Small intestine (tissue), 7 donors: Measurements from ENCODE around the gene METTL26. TPM values are rescaled to one million over a fixed set of nuclear protein-coding genes. Genes with fewer than 3 reads are reported as not detected.

ENCODE experiments used
- DNase-seq, 2 donors: peaks; one replicate each; pipeline versions ENCODE4 v3.0.0 to v3.0.0-alpha.2; 2013
- FAIRE-seq: peaks from 2 replicates; lab custom pipeline; 2012; peaks lifted over from hg19 to GRCh38; lab: Jason Lieb, UNC
- H3K27ac ChIP-seq, 3 donors: one replicate each; pipeline ENCODE4 v1.5.1; 2013; ENCODE audit warnings: low read length in 2 of 3, mild to moderate bottlenecking in 2 of 3, control low read depth in 1 of 3, inconsistent platforms in 1 of 3, low read depth in 1 of 3, moderate library complexity in 1 of 3
- H3K27me3 ChIP-seq, 3 donors: one replicate each; pipeline ENCODE4 v1.6.1; 2013; ENCODE audit warnings: low read length in 3 of 3, inconsistent platforms in 1 of 3; ENCODE audit not compliant: control insufficient read depth in 3 of 3, insufficient read depth in 3 of 3
- H3K36me3 ChIP-seq, 3 donors: one replicate each; pipeline ENCODE4 v1.6.1; 2013; ENCODE audit warnings: low read length in 3 of 3, inconsistent platforms in 1 of 3, low read depth in 1 of 3, mild to moderate bottlenecking in 1 of 3, moderate library complexity in 1 of 3; ENCODE audit not compliant: control insufficient read depth in 3 of 3, insufficient read depth in 2 of 3
- H3K4me1 ChIP-seq, 3 donors: one replicate each; pipeline ENCODE4 v1.6.1; 2013; ENCODE audit warnings: low read length in 2 of 3, inconsistent platforms in 1 of 3, low read depth in 1 of 3, mild to moderate bottlenecking in 1 of 3, moderate library complexity in 1 of 3; ENCODE audit not compliant: control insufficient read depth in 3 of 3, insufficient read depth in 2 of 3
- H3K4me3 ChIP-seq, 3 donors: one replicate each; pipeline ENCODE4 v1.5.1; 2013; ENCODE audit warnings: low read length in 3 of 3, control low read depth in 1 of 3, inconsistent platforms in 1 of 3, low read depth in 1 of 3, mild to moderate bottlenecking in 1 of 3, moderate library complexity in 1 of 3
- H3K9me3 ChIP-seq, 2 donors: one replicate each; pipeline ENCODE4 v1.6.1; 2013; ENCODE audit warnings: low read depth in 1 of 2, low read length in 1 of 2; ENCODE audit not compliant: control insufficient read depth in 2 of 2, insufficient read depth in 1 of 2
- WGBS, 3 donors: extraction: QIAGEN DNeasy Blood & Tissue Kit; methylation state at CpG; one replicate each; pipeline ENCODE4 v1.1.7; 2013; 5-methylcytosine and 5-hydroxymethylcytosine counted together
- polyA plus RNA-seq, 4 donors: library from polyadenylated mRNA; stranded (reverse) in 3 of 4; unstranded in 1 of 4; fragments of 200-250 nt in 3 of 4; fragments of 120-200 nt in 1 of 4; gene quantifications; one replicate each; pipeline versions ENCODE4 v1.2.1 to v1.2.3, GENCODE V29; 2013
- donor health status: healthy with polysubstance abuse.
- donor health status: control.
- donor health status: control.
- donor health status: Bipolar disorder and iron deficiency.
- donor health status: healthy.

METTL26 gene
- polyA plus RNA-seq, 4 donors = 54.4 to 135 (median 113) TPM

DNA sequence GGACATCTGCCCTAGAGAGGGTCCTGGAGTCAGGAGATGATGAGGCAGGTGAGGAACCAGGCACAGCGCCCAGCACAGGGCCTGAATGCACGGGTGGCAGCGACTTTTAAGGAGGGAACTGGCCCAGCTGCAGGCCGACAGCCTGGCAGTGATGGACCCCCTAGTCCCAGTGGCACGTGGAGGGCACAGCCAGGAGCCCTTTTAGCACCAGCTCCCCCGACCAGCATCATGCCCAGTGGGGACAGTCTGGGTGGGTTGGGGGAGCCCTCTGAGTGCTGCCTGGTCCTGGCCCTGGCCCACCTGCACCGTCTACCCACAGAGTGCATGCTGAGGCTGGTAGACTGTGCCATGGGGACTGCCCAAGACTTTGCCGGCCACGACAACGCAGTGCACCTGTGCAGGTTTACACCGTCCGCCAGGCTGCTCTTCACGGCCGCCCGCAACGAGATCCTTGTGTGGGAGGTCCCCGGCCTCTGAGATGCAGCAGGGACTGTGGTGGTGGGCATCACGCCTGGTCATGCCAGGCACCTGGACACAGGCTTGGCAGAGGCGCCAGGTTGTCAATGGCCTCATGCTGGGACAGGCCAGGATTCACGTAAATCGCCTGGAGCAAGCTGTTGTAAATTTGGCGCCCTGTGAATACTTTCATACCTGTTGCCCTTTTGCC lies 31.1 kb upstream of the METTL26 start:
- Histone ChIP-seq H3K36me3 (peaks cover 12 to 77% (median 15%) of the 10 kb centered on the region in 3 donors), H3K9me3 (no peaks in the 10 kb centered on the region), H3K27me3 (no peaks in the 10 kb centered on the region), H3K4me3 (no peak overlapping the region), H3K27ac (peak overlapping the region in 1 of 3 donors; percentile 48), H3K4me1 (peaks cover 0 to 10% (median 0%) of the 10 kb centered on the region in 3 donors)
- WGBS, 3 donors = 78 to 85% (median 78%) methylated on average over 22 of the region's 22 CpGs
- FAIRE-seq = no peak
- no peak for DNase-seq

GRCh38 chr16:666572-666971 lies 30.5 kb upstream of the METTL26 start:
- Histone ChIP-seq H3K27me3 (no peaks in the 10 kb centered on the region), H3K4me1 (peaks cover 0 to 16% (median 0%) of the 10 kb centered on the region in 3 donors), H3K9me3 (no peaks in the 10 kb centered on the region), H3K27ac (no peak overlapping the region), H3K36me3 (peaks cover 5 to 77% (median 8%) of the 10 kb centered on the region in 3 donors), H3K4me3 (no peak overlapping the region)
- FAIRE-seq (no peak), DNase-seq (no peak)
- 88 to 92% (median 91%) methylated on average over 13 of the region's 13 CpGs for WGBS, 3 donors

DNA sequence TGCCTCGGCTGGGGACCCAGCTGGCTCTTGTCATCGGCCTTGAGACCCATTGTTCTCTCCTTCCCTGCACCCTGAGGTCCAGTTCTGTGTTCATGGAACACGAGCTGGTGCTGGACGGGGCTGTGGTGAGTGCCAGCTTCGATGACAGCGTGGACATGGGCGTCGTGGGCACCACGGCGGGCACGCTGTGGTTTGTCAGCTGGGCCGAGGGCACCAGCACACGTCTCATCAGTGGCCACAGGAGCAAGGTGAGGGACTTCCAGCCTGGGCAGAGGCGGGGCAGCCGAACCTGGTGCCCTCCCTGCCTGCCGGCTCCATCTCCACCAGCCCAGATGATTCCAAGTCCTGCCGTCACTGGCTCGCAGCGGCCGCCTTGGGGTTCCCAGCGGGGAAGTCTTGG lies 26.5 kb upstream of the METTL26 start:
- no peak for DNase-seq
- Histone ChIP-seq H3K27me3 (no peaks in the 10 kb centered on the region), H3K9me3 (no peaks in the 10 kb centered on the region), H3K4me1 (peaks cover 0 to 20% (median 0%) of the 10 kb centered on the region in 3 donors), H3K36me3 (peaks cover 0 to 77% (median 0%) of the 10 kb centered on the region in 3 donors), H3K4me3 (no peak overlapping the region), H3K27ac (no peak overlapping the region)
- WGBS, 3 donors = 94 to 95% (median 94%) methylated on average over 20 to 21 of the region's 21 CpGs
- FAIRE-seq = no peak

DNA sequence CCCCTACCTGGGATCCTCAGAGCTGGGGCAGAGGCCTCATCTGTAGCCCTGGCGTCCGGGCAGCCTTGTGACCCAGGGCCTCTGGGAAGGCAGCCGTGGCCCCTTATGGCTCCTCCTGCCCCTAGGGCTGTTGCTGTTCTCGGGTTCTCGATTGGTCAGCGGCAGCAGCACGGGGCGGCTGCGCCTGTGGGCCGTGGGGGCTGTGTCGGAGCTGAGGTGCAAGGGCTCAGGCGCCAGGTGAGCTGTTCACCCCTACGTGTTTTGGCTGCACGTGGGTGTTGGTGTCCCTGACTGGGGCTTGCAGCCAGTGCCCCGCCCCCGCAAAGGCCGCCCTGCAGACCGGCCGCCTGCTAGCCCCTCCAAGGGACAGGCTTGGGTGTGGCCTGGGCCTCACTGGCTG lies 26.0 kb upstream of the METTL26 start:
- DNase-seq (no peak), FAIRE-seq (no peak)
- H3K4me1 ChIP-seq = peaks cover 0 to 17% (median 0%) of the 10 kb centered on the region in 3 donors
- H3K27ac ChIP-seq = no peak overlapping the region
- H3K27me3 ChIP-seq = no peaks in the 10 kb centered on the region
- peaks cover 0 to 77% (median 0%) of the 10 kb centered on the region in 3 donors for H3K36me3 ChIP-seq
- no peak overlapping the region for H3K4me3 ChIP-seq
- no peaks in the 10 kb centered on the region for H3K9me3 ChIP-seq
- WGBS, 3 donors = 90 to 94% (median 92%) methylated on average over 15 to 19 of the region's 19 CpGs

- DNase-seq = no peak
- H3K9me3 ChIP-seq = no peaks in the 10 kb centered on the region
- H3K4me3 ChIP-seq = no peak overlapping the region
- peaks cover 0 to 77% (median 0%) of the 10 kb centered on the region in 3 donors for H3K36me3 ChIP-seq
- no peaks in the 10 kb centered on the region for H3K27me3 ChIP-seq
- 51 to 70% (median 67%) methylated on average over 33 to 35 of the region's 35 CpGs for WGBS, 3 donors
- H3K27ac ChIP-seq = peak overlapping the region in 2 of 3 donors; percentile 14 to 35
- H3K4me1 ChIP-seq = peaks cover 0 to 17% (median 0%) of the 10 kb centered on the region in 3 donors
- no peak for FAIRE-seq
Observed at GRCh38 chr16:661184-661821, 25.2 kb upstream of the METTL26 start.

DNA sequence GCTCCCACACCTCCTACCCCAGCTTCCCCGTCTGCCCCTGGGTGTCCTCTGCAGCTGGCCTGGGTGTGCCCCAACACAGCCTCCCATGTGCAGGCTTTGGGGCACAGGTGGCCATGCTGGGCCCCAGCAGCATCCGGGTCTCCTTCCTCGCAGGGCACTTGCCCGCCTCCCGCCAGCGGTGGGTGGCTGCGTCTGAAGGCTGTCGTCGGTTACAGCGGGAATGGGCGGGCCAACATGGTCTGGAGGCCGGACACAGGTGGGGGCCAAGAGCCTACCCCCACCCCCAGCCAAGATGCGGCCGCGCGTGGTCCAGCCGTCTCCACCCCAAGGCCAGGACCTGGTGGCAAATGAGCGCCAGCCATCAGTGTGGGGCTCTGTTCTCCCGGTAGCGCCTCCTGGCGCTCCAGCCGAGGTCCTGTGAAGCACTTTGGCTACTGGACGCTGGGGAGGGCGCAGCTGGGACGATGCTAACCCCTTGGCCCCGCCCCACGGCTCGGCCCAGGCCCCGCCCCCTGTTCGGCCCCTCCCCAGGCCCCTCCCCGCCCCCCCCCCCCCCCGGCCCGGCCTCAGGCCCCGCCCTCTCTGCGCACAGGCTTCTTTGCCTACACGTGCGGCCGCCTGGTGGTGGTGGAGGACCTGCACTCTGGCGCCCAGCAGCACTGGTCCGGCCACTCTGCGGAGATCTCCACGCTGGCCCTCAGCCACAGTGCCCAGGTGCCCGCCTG lies 24.5 kb upstream of the METTL26 start:
- H3K36me3 ChIP-seq = peaks cover 0 to 78% (median 0%) of the 10 kb centered on the region in 3 donors
- 20 to 25% (median 21%) methylated on average over 24 to 41 of the region's 43 CpGs for WGBS, 3 donors
- peak overlapping the region in 2 of 3 donors; percentile 53 to 59 for H3K27ac ChIP-seq
- peaks cover 0 to 17% (median 0%) of the 10 kb centered on the region in 3 donors for H3K4me1 ChIP-seq
- H3K9me3 ChIP-seq = no peaks in the 10 kb centered on the region
- FAIRE-seq (no peak), DNase-seq (peak; percentile 84 to 88)
- H3K27me3 ChIP-seq = no peaks in the 10 kb centered on the region
- H3K4me3 ChIP-seq = no peak overlapping the region

- Histone ChIP-seq H3K9me3 (no peaks in the 10 kb centered on the region), H3K27ac (peak overlapping the region in 1 of 3 donors; percentile 59), H3K4me1 (peaks cover 0 to 17% (median 0%) of the 10 kb centered on the region in 3 donors), H3K4me3 (no peak overlapping the region), H3K27me3 (no peaks in the 10 kb centered on the region), H3K36me3 (peaks cover 0 to 83% (median 0%) of the 10 kb centered on the region in 3 donors)
- 61 to 69% (median 67%) methylated on average over 6 of the region's 6 CpGs for WGBS, 3 donors
- DNase-seq = no peak
- no peak for FAIRE-seq
Observed at GRCh38 chr16:660132-660458, 24.0 kb upstream of the METTL26 start.

GRCh38 chr16:659618-660017 lies 23.5 kb upstream of the METTL26 start:
- Histone ChIP-seq H3K4me1 (peaks cover 0 to 17% (median 0%) of the 10 kb centered on the region in 3 donors), H3K36me3 (peaks cover 0 to 88% (median 0%) of the 10 kb centered on the region in 3 donors), H3K27me3 (no peaks in the 10 kb centered on the region), H3K4me3 (no peak overlapping the region), H3K9me3 (no peaks in the 10 kb centered on the region), H3K27ac (no peak overlapping the region)
- FAIRE-seq = no peak
- DNase-seq = no peak
- 90 to 91% (median 90%) methylated on average over 11 to 20 of the region's 20 CpGs for WGBS, 3 donors
